GM18873 (cell line): ENCODE data around the gene ATP4A.

Experiments used
- ATAC-seq: cut with Tn5 transposase; IDR thresholded peaks from one replicate; pipeline ENCODE4 v1.9.1; 2021; ENCODE audit warnings: mild to moderate bottlenecking, moderate library complexity, moderate number of reproducible peaks; ENCODE audit not compliant: unreplicated experiment, low FRiP score

Gene ATP4A

GRCh38 chr19:35529241-35530218 is 33.9 kb downstream of the ATP4A start:
- ATAC-seq, result no peak

- no peak for ATAC-seq
These were observed 35.0 kb downstream of the ATP4A start, which contains the start of gene SBSN for GRCh38 chr19:35528218-35529038. SBSN (minus strand) TSS chr19:35528311; CDS start chr19:35528281, 30 bp downstream.

- no peak for ATAC-seq
These were observed 37.6 kb downstream of the ATP4A start for GRCh38 chr19:35525873-35526272.

- ATAC-seq, result no peak
These were observed 39.1 kb downstream of the ATP4A start for GRCh38 chr19:35524181-35524837.

- no peak for ATAC-seq
These were observed 40.6 kb downstream of the ATP4A start for GRCh38 chr19:35522745-35523327.

- no peak for ATAC-seq
These were observed 42.2 kb downstream of the ATP4A start for GRCh38 chr19:35521124-35521743.

- no peak for ATAC-seq
These were observed 44.2 kb downstream of the ATP4A start for GRCh38 chr19:35519291-35519690.

GRCh38 chr19:35518313-35518712 is 45.1 kb downstream of the ATP4A start:
- ATAC-seq, result no peak

GRCh38 chr19:35517342-35517741 is 46.1 kb downstream of the ATP4A start:
- ATAC-seq, result no peak

- ATAC-seq, result no peak
These were observed 47.1 kb downstream of the ATP4A start for GRCh38 chr19:35516310-35516709.

- no peak for ATAC-seq
These were observed 49.1 kb downstream of the ATP4A start for GRCh38 chr19:35514282-35514809.

GRCh38 chr19:35513628-35514281 is 49.7 kb downstream of the ATP4A start, which contains the start of gene DMKN:
DMKN (minus strand) TSS chr19:35513649; CDS start chr19:35513475, 174 bp downstream.
- ATAC-seq, result no peak

- ATAC-seq, result no peak
These were observed 50.4 kb downstream of the ATP4A start for GRCh38 chr19:35512831-35513627.

- no peak for ATAC-seq
These were observed 52.1 kb downstream of the ATP4A start for GRCh38 chr19:35511337-35511736.

- ATAC-seq, result no peak
These were observed 52.9 kb downstream of the ATP4A start for GRCh38 chr19:35510626-35510964.

GRCh38 chr19:35509861-35510625 is 53.4 kb downstream of the ATP4A start:
- no peak for ATAC-seq

- no peak for ATAC-seq
These were observed 54.3 kb downstream of the ATP4A start for GRCh38 chr19:35509018-35509652.
